HCT116 (cell line): ENCODE data around the gene DCAF6. TPM values are rescaled to one million over a fixed set of nuclear protein-coding genes. Genes with fewer than 3 reads are reported as not detected.

Source experiments
- ATAC-seq: fragments of 200-7000 bp; cut with Tn5 transposase; 2 replicates; pipeline ENCODE4 v1.9.1; 2020; ENCODE audit warnings: mild to moderate bottlenecking, moderate library complexity
- BruUV-seq: library from RNA; stranded (reverse); fragments of 400-500 nt; replicated peaks from 2 replicates; lab custom pipeline; 2021; lab: Mats Ljungman, UMichigan
- CTCF ChIA-PET: fragments of 300-600 bp; sonication (Branson Sonifier 250); formaldehyde crosslinking; loops from one replicate; lab custom pipeline; 2021; ENCODE audit warnings: antibody characterized with exemption; lab: Charles Lee
- POLR2A ChIA-PET: fragments of 300-600, 350-600 bp; sonication (Branson Sonifier 250); formaldehyde crosslinking; loops from one replicate; lab custom pipeline; 2021; ENCODE audit warnings: antibody characterized with exemption; lab: Charles Lee
- RAD21 ChIA-PET, 2 experiments: fragments of 300-600 bp; sonication (Branson Sonifier 250); formaldehyde crosslinking; loops; one replicate each; lab custom pipeline; 2023; ENCODE audit warnings: low total read pairs in 2 of 2; ENCODE audit not compliant: uncharacterized antibody in 2 of 2, unreplicated experiment in 2 of 2, low non-redundant PET in 1 of 2; lab: Charles Lee
- DNase-seq: peaks from one replicate; pipeline ENCODE4 v3.0.0-alpha.2; 2010; ENCODE audit warnings: low read depth, low spot score
- H2AFZ ChIP-seq: fragments of 200-600 bp; shearing (Covaris generic), sonication (generic); 2 replicates; pipeline ENCODE4 v1.6.1; 2017; ENCODE audit warnings: low read depth, mixed run types, mixed read lengths, antibody characterized with exemption, low read length; ENCODE audit not compliant: poor library complexity, severe bottlenecking
- H3K27ac ChIP-seq: 2 replicates; pipeline ENCODE4 v1.5.1; 2012; ENCODE audit warnings: low read depth, low read length
- H3K27me3 ChIP-seq: fragments of 200-600 bp; sonication (generic); 2 replicates; pipeline ENCODE4 v1.6.1; 2016; ENCODE audit warnings: mixed run types, low read length, mixed read lengths; ENCODE audit not compliant: insufficient read depth
- H3K36me3 ChIP-seq, 2 experiments: fragments of 200-500 bp in 1 of 2; fragments of 200-600 bp in 1 of 2; sonication (Bioruptor generic) in 1 of 2; sonication (generic) in 1 of 2; 2 replicates each; pipeline versions ENCODE4 v1.5.1 to v1.6.1; 2014 to 2016; ENCODE audit warnings: low read length in 2 of 2, inconsistent platforms in 1 of 2, mixed read lengths in 1 of 2, mixed run types in 1 of 2; ENCODE audit not compliant: insufficient read depth in 2 of 2, control insufficient read depth in 1 of 2
- H3K4me1 ChIP-seq, 2 experiments: fragments of 200-600 bp in 1 of 2; sonication (generic) in 1 of 2; 2 replicates each; pipeline versions ENCODE4 v1.5.1 to v1.6.1; 2012 to 2017; ENCODE audit warnings: low read length in 2 of 2, inconsistent platforms in 1 of 2, mild to moderate bottlenecking in 1 of 2, mixed read lengths in 1 of 2, mixed run types in 1 of 2, moderate library complexity in 1 of 2; ENCODE audit not compliant: insufficient read depth in 2 of 2, control insufficient read depth in 1 of 2
- H3K4me2 ChIP-seq: fragments of 200-600 bp; sonication (generic); 2 replicates; pipeline ENCODE4 v1.6.1; 2017; ENCODE audit warnings: mixed run types, low read length, mixed read lengths
- H3K4me3 ChIP-seq, 2 experiments: fragments of 200-600 bp in 1 of 2; sonication (generic) in 1 of 2; replicated peaks in 1 of 2; 2 replicates each; pipeline ENCODE4 v1.5.1; 2011 to 2016; ENCODE audit warnings: low read length in 2 of 2, control low read depth in 1 of 2, low read depth in 1 of 2, mild to moderate bottlenecking in 1 of 2, mixed read lengths in 1 of 2, mixed run types in 1 of 2
- H3K79me2 ChIP-seq: fragments of 200-600 bp; sonication (generic); 2 replicates; pipeline ENCODE4 v1.6.1; 2017; ENCODE audit warnings: mild to moderate bottlenecking, mixed run types, low read length, moderate library complexity, mixed read lengths; ENCODE audit not compliant: insufficient read depth
- H3K9ac ChIP-seq: fragments of 200-600 bp; sonication (generic); 2 replicates; pipeline ENCODE4 v1.6.1; 2016; ENCODE audit warnings: low read length, mixed read lengths
- H3K9me2 ChIP-seq: fragments of 200-600 bp; sonication (generic), shearing (Covaris generic); 2 replicates; pipeline ENCODE4 v1.6.1; 2017; ENCODE audit warnings: mixed run types, mild to moderate bottlenecking, moderate library complexity; ENCODE audit not compliant: insufficient read depth
- H3K9me3 ChIP-seq, 2 experiments: fragments of 200-500 bp in 1 of 2; fragments of 200-600 bp in 1 of 2; sonication (Bioruptor generic) in 1 of 2; sonication (generic) in 1 of 2; 2 replicates each; pipeline ENCODE4 v1.6.1; 2014 to 2017; ENCODE audit warnings: low read length in 2 of 2, mixed read lengths in 2 of 2, inconsistent platforms in 1 of 2, low read depth in 1 of 2, mild to moderate bottlenecking in 1 of 2, mixed run types in 1 of 2, moderate library complexity in 1 of 2; ENCODE audit not compliant: control insufficient read depth in 1 of 2, insufficient read depth in 1 of 2
- H4K20me1 ChIP-seq: fragments of 200-600 bp; sonication (generic), shearing (Covaris generic); 2 replicates; pipeline ENCODE4 v1.6.1; 2017; ENCODE audit warnings: mixed run types, mild to moderate bottlenecking, moderate library complexity; ENCODE audit not compliant: insufficient read depth
- ATF3 ChIP-seq: IDR thresholded peaks from 2 replicates; pipeline ENCODE4 v1.6.1; 2012
- CBX3 ChIP-seq: IDR thresholded peaks from 2 replicates; pipeline ENCODE4 v1.6.1; 2012; ENCODE audit warnings: low read depth
- CEBPB ChIP-seq: IDR thresholded peaks from 2 replicates; pipeline ENCODE4 v1.6.1; 2012; ENCODE audit warnings: low read depth
- EGR1 ChIP-seq: IDR thresholded peaks from 2 replicates; pipeline ENCODE4 v1.6.1; 2012; ENCODE audit warnings: low read depth
- ELF1 ChIP-seq: IDR thresholded peaks from 2 replicates; pipeline ENCODE4 v1.6.1; 2012; ENCODE audit warnings: low read depth, borderline replicate concordance
- EZH2phosphoT487 ChIP-seq: fragments of 200-600 bp; IDR thresholded peaks from 2 replicates; pipeline ENCODE4 v1.6.1; 2018; ENCODE audit warnings: antibody characterized with exemption, borderline replicate concordance
- FOSL1 ChIP-seq: IDR thresholded peaks from 2 replicates; pipeline ENCODE4 v1.6.1; 2012; ENCODE audit warnings: low read depth
- JUND ChIP-seq: IDR thresholded peaks from 2 replicates; pipeline ENCODE4 v1.6.1; 2012
- POLR2AphosphoS5 ChIP-seq: IDR thresholded peaks from 2 replicates; pipeline ENCODE4 v1.6.1; 2011; ENCODE audit warnings: mild to moderate bottlenecking, low read depth, low read length, moderate library complexity
- RAD21 ChIP-seq: IDR thresholded peaks from 2 replicates; pipeline ENCODE4 v1.6.1; 2012; ENCODE audit warnings: low read depth, mild to moderate bottlenecking
- REST ChIP-seq: IDR thresholded peaks from 2 replicates; pipeline ENCODE4 v1.6.1; 2012; ENCODE audit warnings: low read depth
- SIN3A ChIP-seq: IDR thresholded peaks from 2 replicates; pipeline ENCODE4 v1.6.1; 2012; ENCODE audit warnings: low read depth
- SRF ChIP-seq: IDR thresholded peaks from 2 replicates; pipeline ENCODE4 v1.6.1; 2012; ENCODE audit warnings: low read depth
- TCF7L2 ChIP-seq: IDR thresholded peaks from 2 replicates; pipeline ENCODE4 v1.7.0; 2011; ENCODE audit warnings: borderline replicate concordance, inconsistent platforms; ENCODE audit not compliant: insufficient read depth, insufficient read length; ENCODE audit errors: extremely low read depth
- ZNF274 ChIP-seq: fragments of 200-500 bp; sonication (Bioruptor generic); IDR thresholded peaks from 2 replicates; pipeline ENCODE4 v1.6.1; 2014; ENCODE audit warnings: mild to moderate bottlenecking, low read depth, low read length, inconsistent platforms
- intact Hi-C: fragments of 100-400 bp; cut with micrococcal nuclease; formaldehyde crosslinking; loops from 2 replicates; pipeline ENCODE4 v1.10.0; 2022
- total RNA-seq: library from RNA; stranded (reverse); gene quantifications from one replicate; pipeline ENCODE4 v1.2.1, GENCODE V29; 2021; ENCODE audit not compliant: unreplicated experiment
- TF ChIP-seq, protein P1 (sequence below): IDR thresholded peaks from 2 replicates; pipeline ENCODE4 v1.6.1; 2011; ENCODE audit warnings: mild to moderate bottlenecking, low read length, moderate library complexity; ENCODE audit not compliant: insufficient replicate concordance; ENCODE audit errors: extremely low read depth
- TF ChIP-seq, protein P2 (sequence below): IDR thresholded peaks from 2 replicates; pipeline ENCODE4 v1.6.1; 2012

DCAF6 gene
- total RNA-seq, 1 experiment from 2014 or later = 34.2 TPM

DNA sequence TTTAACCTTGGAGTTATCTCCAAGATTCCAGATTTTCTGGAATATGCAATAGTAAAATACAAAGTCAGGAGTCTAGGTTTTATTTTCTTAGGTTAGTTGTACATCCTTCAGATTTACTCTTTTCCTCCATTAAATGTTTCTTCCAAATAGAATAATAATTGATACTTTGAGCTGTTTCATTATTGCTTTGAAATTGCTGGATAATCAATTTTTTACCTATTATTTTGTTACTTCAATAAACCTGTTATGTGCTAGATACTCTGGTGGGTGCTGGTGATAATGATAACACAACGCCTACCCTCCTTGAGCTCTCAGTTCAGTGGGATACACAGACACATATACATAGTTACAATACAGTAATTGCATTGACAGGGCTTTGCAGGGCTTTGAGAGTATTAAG is 120.9 kb downstream of the DCAF6 start:
- no peak for DNase-seq
- no peak overlapping the region for H3K4me2 ChIP-seq
- intact Hi-C loops = no loop called here
- H3K4me1 ChIP-seq = peaks cover 0 to 7% of the 10 kb centered on the region in 2 experiments; a peak in 1 of 4 replicates
- CTCF ChIA-PET = no interaction called here
- POLR2A ChIA-PET = no interaction called here
- no peak overlapping the region for H3K4me3 ChIP-seq
- H3K79me2 ChIP-seq = no peaks in the 10 kb centered on the region
- RAD21 ChIA-PET = no interaction called here
- no peaks in the 10 kb centered on the region for H3K9me2 ChIP-seq
- TF ChIP-seq EGR1 = no peak
- no peak for TF ChIP-seq ATF3
- no peak for TF ChIP-seq SRF
- TF ChIP-seq RAD21 = no peak
- TF ChIP-seq CBX3 = no peak
- TF ChIP-seq REST = no peak
- no peak for TF ChIP-seq POLR2AphosphoS5
- no peak for TF ChIP-seq JUND
- TF ChIP-seq SIN3A = no peak
- TF ChIP-seq, protein P1, sequence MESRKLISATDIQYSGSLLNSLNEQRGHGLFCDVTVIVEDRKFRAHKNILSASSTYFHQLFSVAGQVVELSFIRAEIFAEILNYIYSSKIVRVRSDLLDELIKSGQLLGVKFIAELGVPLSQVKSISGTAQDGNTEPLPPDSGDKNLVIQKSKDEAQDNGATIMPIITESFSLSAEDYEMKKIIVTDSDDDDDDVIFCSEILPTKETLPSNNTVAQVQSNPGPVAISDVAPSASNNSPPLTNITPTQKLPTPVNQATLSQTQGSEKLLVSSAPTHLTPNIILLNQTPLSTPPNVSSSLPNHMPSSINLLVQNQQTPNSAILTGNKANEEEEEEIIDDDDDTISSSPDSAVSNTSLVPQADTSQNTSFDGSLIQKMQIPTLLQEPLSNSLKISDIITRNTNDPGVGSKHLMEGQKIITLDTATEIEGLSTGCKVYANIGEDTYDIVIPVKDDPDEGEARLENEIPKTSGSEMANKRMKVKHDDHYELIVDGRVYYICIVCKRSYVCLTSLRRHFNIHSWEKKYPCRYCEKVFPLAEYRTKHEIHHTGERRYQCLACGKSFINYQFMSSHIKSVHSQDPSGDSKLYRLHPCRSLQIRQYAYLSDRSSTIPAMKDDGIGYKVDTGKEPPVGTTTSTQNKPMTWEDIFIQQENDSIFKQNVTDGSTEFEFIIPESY = no peak
- no peak for TF ChIP-seq ELF1
- no peak for TF ChIP-seq TCF7L2
- TF ChIP-seq CEBPB = no peak
- no peak for TF ChIP-seq FOSL1
- TF ChIP-seq EZH2phosphoT487 = no peak
- TF ChIP-seq ZNF274 = no peak
- TF ChIP-seq, protein P2, sequence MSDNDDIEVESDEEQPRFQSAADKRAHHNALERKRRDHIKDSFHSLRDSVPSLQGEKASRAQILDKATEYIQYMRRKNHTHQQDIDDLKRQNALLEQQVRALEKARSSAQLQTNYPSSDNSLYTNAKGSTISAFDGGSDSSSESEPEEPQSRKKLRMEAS = no peak
- TF ChIP-seq, all 23 proteins: peak for 0
- no peak overlapping the region for H2AFZ ChIP-seq
- BruUV-seq = no TSS peak
- H3K9ac ChIP-seq = no peak overlapping the region
- ATAC-seq = no peak
- no peaks in the 10 kb centered on the region for H4K20me1 ChIP-seq
- H3K27ac ChIP-seq = no peak overlapping the region
- H3K36me3 ChIP-seq = no peaks in the 10 kb centered on the region
- no peaks in the 10 kb centered on the region for H3K27me3 ChIP-seq
- no peaks in the 10 kb centered on the region for H3K9me3 ChIP-seq
